GM18868 (cell line): Measurements from ENCODE around the gene DYNLRB2.

Experiments
- ATAC-seq: cut with Tn5 transposase; IDR thresholded peaks from one replicate; pipeline ENCODE4 v1.9.1; 2021; ENCODE audit warnings: mild to moderate bottlenecking, moderate library complexity; ENCODE audit not compliant: unreplicated experiment

Gene DYNLRB2

DNA sequence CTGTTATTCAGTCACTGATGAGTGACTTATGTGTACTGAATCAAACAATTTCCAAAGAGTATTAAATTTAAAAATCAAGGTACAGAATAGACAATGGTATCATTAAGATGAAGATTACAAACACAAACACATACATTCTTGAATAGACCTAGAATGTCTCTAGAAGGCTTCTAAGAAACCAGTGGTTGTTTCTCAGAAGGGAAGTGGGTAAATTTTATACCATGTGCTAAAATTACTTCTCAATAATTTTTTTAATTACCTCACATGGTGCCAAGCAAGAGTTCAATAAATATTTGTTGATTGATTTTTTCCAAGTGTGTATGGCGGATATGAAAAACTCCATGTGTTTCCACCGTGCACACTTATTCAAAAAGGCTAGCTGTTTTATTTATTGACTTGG lies 6.4 kb downstream of the DYNLRB2 start:
- no peak for ATAC-seq

DNA sequence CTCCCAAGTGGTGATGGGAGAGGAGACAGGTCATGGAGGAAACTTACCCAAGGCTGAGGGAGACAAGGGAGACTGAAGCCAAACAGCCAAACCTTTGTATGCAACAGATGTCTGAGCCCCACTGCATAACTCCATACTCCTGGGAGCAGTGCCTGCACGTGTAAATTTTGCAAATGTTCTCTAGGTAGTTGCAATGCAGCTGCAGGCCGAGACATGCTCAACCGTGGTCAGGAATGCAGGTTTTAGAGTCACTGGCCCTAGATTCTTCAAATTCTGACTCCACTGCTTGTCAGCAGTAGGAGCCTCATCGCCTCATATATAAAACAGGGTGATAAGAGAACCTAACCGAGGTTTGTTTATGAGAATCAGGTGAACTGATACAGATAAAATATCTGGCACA lies 11.5 kb downstream of the DYNLRB2 start:
- ATAC-seq, result no peak

DNA sequence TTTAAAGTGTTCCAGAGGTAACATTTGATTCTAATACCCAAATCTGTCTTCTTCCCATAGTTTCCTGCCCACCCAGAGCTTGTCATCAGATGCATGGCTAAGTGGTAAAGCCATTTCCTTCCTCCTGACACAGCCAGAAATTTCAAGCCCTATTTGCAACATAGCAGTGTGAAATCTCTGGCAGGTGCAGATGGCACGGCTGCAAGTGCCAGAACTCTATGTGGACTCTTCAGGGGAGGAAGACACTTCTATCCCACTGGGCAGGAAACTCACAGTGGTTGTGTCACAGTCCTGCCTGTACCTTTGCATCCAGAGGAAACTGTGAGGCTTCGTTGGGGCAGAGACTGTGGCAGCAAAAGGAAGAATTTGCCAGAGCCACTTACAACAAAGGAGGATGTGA lies 13.2 kb downstream of the DYNLRB2 start:
- ATAC-seq, result no peak

DNA sequence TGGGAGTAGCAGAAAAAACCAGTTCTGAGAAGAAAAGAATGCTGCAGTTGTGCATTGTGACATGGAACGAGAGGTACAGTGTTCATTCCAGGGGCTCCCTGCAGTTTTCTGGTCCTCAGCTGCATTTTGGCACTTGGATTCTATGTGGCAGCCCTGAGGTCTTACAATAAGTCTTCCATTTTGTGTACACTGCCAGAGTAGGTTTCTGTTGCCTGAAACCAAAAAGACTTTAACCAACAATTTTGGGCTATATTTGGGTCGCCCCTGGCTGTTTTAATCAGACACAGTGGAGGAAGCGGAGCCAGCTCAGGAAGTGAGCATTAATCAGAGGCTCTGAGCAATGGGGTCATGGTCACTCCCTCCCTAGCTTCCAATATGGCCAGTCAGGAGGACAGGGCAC lies 15.7 kb downstream of the DYNLRB2 start:
- no peak for ATAC-seq

DNA sequence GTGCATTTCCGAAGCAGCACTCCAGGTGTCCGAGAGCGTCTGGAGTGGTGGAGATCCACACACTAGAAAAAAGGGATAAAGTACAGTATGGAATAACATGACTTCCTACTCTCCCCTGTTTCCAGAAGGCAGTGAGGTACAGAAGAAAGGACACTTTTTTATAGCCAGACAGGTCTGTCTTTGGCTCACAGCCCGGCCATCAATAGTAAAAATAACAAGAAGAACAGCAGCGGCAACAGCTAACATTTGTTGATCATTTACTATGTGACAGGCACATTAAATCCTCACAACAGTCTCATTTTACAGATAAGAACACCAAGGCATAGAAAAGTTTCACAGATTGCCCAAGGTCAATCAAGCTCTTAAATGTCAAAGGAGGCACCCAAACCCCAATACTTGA lies 16.2 kb downstream of the DYNLRB2 start:
- no peak for ATAC-seq

DNA sequence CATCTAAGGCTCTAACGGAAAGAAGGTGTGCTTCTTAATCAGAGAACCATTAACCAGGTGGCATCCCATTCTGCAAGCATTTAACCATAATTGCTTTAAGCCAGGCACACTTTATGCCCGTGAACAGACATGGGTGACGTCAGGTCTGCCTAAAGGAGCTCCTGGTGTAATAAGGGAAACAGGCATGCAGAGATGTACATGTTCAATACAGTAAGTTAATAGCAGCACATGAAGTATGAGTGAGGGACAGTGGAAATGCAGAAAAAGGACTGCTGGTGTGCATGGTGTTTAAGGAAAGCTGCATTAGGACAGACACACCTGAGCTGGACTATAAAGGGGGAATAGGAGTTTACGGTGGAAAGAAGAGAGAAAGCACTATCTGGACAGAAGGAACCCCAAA lies 18.6 kb downstream of the DYNLRB2 start:
- no peak for ATAC-seq

DNA sequence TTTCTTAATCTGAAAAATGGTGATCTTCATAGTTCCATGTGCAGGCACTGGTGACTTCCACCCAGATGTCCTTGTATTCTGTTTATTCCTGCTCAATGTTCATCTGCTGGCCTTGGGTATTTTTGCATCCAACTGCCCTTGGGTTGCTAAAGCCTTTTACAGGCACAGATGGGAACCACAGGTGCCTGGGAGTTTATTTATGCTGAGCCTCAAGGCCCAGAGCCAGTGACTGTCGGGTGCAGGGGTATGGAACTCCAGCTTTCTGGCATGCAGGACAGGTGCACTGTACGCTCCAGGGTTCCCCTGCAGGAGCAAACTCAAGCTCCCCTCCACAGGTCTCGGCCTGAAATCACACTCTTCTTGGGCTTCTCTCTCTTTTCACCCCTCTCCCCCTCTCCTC lies 22.3 kb downstream of the DYNLRB2 start:
- ATAC-seq, result no peak

DNA sequence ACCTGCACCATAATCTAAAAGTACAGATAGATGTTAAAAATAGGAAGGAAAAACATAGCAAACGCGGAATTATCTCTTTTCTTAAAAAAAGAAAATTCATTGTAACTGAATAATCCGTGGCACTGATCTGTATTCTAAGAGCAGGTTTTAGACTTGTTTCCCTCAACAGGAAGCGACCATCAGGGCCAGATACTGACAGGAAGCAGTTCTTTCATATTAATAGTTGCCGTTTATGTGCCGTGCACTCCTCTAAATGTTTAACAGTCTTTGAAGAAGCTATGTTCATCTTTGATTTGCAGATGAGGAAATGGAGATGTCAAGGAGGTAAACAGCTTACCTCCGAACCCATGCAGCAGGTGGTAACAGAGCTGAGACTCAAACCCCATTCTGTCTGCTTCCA lies 23.6 kb downstream of the DYNLRB2 start:
- no peak for ATAC-seq

DNA sequence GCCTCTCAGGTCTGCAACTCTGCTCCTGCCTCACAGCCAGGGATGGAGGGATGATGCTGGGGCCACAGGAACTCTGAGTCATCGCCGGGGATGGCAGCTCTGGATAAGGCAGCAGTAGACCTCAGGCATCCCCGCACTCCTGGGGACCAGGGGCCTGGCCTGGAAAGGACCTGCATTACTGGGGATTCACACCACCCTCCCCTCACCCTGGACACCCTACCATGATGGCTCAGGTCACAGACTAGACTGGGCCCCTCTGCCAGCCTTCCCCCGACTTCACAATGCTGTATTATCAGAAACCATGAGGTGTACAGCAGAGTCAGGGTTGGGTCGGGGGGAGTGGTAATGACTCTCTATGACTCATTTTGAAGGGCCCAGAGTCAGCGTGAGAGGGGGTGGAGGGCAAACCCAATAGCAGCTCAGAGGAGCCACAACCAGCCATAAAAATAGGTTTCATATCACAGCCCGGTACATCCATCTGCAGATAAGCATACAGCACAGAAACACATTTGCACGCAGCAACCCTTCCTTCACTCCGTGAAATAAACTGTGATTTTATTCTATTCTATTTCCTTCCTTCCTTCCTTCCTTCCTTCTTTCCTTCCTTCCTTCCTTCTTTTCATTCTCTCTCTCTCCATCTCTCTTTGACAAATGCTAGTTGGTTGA lies 28.8 kb downstream of the DYNLRB2 start:
- ATAC-seq, result peak; percentile 94

DNA sequence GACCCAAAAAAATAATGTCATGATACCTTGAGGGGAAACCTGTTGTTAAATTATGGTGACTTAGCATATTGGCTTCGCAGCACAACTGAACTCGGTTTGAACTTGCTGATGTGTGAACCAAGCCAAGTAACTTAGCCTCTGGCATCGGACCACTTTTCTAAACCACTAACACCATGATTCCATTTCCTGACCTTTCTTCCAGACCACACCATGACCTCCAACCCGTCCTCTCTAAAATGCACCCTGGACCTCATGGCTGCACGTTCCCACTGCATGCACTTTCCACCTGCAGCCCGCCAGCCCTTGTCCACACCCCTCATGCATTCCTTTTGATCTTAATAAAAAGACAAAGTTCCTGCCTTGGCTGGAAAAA lies 29.3 kb downstream of the DYNLRB2 start:
- ATAC-seq, result no peak

DNA sequence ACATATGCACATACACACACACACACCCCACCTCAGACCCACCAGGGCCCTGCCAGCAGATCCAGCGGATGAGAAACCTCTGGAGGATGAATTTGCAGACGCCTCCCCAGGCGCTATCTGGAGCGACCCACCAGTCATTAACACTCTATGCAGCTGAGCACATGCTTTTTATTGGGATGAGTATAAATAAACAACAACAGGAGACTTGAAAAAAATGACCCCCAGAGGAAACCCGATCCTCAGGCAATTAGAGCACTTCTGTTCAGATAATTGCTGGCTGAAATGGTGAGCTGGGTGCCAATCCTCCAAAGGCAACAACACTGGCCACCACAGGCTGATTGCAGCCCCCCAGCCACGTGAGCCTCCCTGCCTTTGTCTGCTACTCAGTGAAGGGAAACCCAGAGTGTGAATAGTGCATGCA lies 32.9 kb downstream of the DYNLRB2 start:
- no peak for ATAC-seq

DNA sequence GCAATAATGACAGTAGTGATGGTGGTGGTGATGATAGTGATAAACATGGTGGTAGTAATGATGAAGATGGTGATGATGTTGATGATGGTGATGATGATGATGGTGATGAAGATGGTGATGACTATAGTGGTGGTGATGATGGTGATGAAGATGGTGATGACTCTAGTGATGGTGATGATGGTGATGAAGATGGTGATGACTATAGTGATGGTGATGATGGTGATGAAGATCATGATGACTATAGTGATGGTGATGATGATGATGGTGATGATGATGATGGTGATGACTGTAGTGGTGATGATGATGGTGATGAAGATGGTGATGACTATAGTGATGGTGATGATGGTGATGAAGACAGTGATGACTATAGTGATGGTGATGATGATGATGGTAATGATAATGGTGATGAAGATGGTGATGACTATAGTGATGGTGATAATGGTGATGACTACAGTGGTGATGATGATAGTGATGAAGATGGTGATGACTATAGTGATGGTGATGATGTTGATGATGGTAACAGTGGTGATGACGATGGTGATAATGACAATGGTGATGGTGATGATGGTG lies 35.6 kb downstream of the DYNLRB2 start:
- no peak for ATAC-seq

DNA sequence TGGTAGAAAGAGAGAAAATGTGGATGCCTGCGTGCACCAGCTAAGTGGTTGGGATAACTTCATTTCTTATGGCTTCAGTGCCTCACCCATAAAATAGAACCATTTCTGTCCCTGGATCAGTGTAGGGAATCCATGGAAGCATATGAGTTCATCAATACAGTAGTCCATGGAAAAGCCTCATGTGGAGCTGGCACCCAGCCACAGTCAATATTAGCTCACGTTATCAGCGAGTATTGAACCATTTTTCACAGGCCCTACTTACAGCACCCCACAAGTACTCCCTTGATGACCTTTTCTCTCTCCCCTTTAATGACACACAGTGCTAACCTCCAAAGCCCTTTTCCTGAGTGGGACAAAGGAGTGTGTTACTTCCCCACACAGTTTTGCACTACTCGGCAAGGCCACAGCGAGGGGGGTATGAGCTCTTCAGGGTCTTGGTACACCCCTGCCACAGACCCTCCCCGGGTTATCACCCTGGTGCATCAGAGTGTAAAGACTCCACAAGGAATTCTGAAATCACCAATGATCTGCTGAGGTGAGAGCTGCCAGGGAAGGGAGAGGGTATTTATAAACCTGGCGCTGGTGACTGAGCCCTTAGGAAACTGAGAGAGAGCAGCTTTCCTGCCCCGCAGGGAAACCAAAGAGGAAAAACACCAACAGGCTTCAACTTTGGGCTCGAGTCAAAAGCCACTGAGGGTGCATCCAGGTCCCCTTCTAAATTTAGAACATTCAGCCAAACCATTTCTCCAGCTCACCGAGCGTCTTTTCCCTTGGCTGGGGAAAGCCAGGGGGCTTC lies 36.9 kb downstream of the DYNLRB2 start:
- ATAC-seq, result no peak

DNA sequence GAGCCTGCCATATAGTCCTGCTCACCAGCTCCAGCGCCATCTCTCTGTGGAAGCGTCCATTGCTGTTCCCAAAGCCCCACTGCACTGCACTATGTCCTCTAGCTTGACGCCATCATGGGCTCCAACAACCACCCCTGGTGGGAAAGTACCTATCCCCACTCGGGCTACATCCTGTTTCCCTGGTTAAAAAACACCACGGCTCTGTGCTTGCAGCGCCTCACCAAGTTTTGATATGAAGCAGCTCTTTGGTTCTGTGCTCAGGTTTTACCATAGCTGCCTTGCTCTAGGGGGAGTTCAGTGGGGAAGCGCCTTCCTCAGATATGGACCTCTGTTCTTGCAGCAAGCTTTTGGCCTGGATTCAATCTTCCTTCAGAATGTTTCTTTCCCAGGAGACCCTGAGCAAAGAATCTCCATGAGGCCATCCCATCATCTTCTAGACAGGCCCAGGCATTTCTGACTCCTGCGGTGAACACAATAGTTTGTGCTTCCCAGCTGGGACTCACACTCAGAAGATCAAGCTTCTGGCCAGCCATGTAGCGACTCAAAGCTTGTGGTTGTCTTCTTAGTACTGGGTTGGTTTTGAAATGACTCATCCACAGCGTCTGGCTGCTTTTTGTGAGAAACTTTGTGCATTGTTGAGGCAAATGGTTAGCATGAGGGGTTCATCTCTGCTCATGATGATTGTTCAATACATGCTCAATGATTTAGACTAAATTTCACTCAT lies 39.5 kb downstream of the DYNLRB2 start:
- ATAC-seq, result peak; percentile 88

DNA sequence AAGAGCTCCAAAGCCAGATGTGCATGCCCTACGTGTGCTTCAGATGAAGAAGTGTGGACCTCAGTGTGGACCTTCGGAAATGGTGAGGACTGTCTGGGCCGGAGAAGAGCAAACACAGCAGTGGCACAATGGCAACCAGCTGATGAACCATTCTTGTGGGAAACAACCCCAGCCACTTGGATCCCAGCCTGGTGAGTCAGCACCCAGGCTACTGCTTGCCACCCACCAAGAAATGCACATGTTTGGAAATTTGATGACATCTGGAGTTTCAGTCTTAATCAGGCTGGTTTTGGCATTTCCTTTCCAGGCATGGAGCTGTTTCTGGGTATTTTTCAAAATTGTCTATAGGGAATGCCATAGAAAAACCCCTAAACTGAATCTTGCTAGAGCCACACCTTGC lies 42.7 kb downstream of the DYNLRB2 start:
- ATAC-seq, result no peak

DNA sequence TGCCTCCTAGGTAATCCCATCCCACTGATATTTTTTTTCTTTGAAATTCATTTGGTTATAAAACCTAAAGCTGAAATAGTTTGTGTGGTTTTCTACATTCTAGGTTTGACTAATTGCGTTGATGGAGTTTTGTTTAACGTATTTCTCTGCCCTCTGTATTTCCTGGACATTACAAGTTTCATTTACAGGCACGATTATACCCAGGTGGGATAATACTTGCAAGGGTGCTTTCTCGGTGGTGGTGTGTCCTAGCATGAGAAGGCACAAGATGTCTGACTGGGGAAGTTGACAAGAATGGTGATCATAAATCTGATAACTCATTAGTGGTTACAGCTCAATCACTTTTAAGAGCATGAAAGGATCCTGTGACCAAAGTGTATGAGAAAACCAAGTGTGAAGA lies 45.0 kb downstream of the DYNLRB2 start:
- ATAC-seq, result no peak

DNA sequence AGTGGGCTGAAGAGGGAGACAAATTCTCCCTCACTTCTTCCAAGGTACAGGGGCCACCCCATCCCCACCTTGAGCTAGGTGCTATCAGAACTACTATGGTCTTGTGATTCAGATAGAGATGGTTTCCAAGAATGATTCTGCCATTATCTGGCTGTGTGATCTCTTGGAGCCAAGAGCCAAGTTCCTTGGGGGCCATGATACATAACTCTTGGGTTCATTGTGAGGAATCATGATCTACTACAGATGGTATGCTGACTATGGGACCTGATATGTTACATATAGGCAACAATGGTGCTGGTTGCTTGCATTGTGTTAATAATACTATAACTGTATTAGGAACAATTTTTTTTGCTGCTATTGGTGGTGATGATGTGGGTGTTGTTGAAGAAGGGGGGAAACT lies 45.7 kb downstream of the DYNLRB2 start:
- ATAC-seq, result no peak

DNA sequence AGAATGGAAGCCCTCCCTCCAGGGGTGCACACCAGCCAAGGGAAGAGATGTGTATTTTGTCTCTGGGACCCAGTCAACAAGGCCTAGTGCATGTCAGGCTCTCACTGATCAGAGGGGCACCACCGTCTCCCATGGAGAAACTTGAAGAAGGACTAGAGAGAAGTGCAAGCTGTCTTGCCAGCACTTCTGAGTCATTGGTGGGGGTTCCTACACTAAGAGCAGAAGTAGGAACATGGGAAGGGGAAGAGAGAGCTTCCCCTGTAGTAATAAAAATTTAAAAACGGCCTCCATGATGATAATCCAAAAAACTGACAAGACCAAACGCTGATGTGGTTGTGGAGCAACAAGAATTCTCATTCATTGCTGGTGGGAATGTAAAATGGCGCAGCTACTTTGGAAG lies 46.3 kb downstream of the DYNLRB2 start:
- no peak for ATAC-seq

DNA sequence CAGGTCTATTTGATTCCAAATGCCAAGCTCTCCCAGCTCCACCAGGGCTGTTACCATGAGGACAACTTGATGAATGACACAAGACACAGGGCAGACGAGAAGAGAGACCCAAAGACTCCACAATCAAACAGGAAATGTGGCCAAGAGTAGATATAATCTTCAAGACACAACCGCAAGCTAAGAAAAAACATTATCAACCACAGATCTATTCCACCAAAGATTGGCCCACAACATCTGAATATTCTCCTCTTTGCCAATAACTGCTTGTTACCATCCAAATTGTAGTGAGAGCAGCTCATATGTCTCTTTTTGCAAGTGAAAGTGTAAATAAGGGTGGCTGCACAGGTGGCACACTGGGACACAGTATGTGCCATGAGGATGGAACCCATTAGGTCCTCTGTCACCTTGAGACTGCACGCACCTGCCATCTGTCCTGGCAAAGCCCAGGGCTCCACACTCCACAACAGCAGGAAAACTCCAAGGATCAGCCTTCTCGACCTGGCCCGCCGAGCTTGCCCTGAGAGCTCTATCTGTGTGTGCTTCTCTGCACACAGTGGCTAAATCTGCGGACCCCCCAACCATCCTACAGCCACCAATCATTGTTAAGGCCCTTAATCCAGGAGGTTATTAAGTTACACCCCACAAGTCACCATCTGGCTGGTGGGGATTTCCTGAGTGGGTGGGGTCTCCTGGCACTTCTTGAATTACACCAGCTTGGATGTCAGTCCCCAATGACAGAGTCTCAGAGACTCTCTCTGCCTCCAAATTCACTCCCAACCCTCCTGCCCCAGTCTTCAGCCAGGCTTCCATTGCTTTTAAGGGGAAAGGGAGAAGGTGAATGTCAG lies 50.5 kb downstream of the DYNLRB2 start:
- ATAC-seq, result peak; percentile 50

DNA sequence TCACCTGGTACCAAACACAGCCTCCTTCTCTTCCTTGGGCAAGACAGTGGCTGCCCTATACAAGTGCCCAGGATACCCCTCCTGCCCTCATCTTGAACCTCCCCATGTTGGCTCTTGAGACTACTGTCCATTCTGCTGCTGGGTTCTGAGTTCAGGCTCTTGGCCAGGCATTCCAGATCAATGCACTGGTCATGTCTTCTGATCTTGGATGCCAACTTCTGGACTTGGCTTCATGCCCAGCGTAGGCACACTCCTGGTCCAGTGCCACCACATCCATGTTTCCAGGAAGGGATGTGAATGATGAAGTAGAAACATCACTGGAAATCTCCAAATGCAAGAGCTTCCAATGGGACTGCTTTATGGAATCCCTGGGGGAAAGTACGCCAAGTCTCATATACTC lies 51.5 kb downstream of the DYNLRB2 start:
- no peak for ATAC-seq

DNA sequence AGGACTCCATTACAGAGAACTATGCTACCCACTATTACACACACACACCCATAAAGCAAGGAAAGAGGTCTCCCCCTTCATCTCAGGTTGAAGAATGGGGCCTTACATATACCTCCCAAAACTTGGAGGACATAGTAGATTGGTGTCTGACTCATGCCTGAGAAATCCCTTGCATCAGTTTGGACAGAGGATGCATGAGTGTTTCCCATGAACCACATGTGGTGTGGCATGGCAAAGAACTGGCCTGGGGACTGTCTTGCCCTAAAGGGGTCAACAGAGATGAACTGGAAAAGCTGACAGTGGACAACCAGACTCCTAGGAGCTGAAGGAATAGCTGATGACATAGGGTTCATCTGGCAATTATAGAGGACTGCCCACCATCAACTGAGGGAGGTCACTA lies 54.0 kb downstream of the DYNLRB2 start:
- no peak for ATAC-seq
